Measurements from ENCODE around the gene ADAMTS8.

ADAMTS8 gene

GRCh38 chr11:130428316-130429119 is at the start of gene ADAMTS8:
Gene ADAMTS8 (minus strand): TSS chr11:130428609. CDS start chr11:130428286, 323 bp downstream.
- no peak for DNase-seq

- DNase-seq, result no peak
These were observed 49.3 kb upstream of the ADAMTS8 start for GRCh38 chr11:130477586-130478203.

- DNase-seq, result no peak
These were observed 48.6 kb upstream of the ADAMTS8 start for GRCh38 chr11:130476922-130477491.

GRCh38 chr11:130476200-130476921 is 48.0 kb upstream of the ADAMTS8 start:
- no peak for DNase-seq

- DNase-seq, result no peak
These were observed 47.1 kb upstream of the ADAMTS8 start for GRCh38 chr11:130475426-130476053.

GRCh38 chr11:130474637-130475400 is 46.4 kb upstream of the ADAMTS8 start:
- DNase-seq, result no peak

- no peak for DNase-seq
These were observed 45.5 kb upstream of the ADAMTS8 start for GRCh38 chr11:130473795-130474377.

GRCh38 chr11:130473056-130473794 is 44.8 kb upstream of the ADAMTS8 start:
- no peak for DNase-seq

GRCh38 chr11:130472434-130472961 is 44.1 kb upstream of the ADAMTS8 start:
- no peak for DNase-seq

GRCh38 chr11:130471731-130472433 is 43.5 kb upstream of the ADAMTS8 start:
- DNase-seq, result no peak

- DNase-seq, result no peak
These were observed 42.7 kb upstream of the ADAMTS8 start for GRCh38 chr11:130470832-130471706.

GRCh38 chr11:130469181-130469580 is 40.8 kb upstream of the ADAMTS8 start:
- DNase-seq, result no peak

GRCh38 chr11:130467116-130467900 is 38.9 kb upstream of the ADAMTS8 start:
- no peak for DNase-seq

GRCh38 chr11:130465263-130465662 is 36.9 kb upstream of the ADAMTS8 start:
- no peak for DNase-seq

GRCh38 chr11:130464291-130464812 is 35.9 kb upstream of the ADAMTS8 start:
- no peak for DNase-seq

- DNase-seq, result no peak
These were observed 34.5 kb upstream of the ADAMTS8 start for GRCh38 chr11:130462931-130463330.

GRCh38 chr11:130462101-130462885 is 33.9 kb upstream of the ADAMTS8 start:
- DNase-seq, result no peak
